HG02642 (cell line): Measurements from ENCODE around the gene EPHB2.

Experiments used
- ATAC-seq: cut with Tn5 transposase; IDR thresholded peaks from one replicate; pipeline ENCODE4 v1.9.1; 2021; ENCODE audit warnings: mild to moderate bottlenecking; ENCODE audit not compliant: unreplicated experiment, poor library complexity

EPHB2 gene

DNA sequence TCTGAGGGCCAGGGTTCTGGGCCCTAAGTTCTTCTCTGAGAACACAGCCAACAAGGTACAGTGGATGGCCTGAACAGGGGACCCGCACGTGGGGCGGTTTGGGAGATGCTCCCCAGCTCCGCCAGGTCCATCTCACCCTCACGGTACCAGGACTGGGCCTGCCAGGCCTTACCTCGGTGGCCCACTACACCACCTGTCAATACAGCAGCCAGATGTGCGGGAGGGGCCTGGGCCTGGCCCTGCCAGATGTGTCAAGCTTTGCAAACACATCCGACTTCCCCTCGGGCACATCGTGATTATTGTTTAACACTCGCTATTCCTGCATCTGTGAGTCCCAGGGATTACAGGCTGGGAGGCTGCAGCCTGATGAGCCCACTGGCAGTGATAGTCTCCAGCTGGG is 139.6 kb downstream of the EPHB2 start:
- no peak for ATAC-seq

DNA sequence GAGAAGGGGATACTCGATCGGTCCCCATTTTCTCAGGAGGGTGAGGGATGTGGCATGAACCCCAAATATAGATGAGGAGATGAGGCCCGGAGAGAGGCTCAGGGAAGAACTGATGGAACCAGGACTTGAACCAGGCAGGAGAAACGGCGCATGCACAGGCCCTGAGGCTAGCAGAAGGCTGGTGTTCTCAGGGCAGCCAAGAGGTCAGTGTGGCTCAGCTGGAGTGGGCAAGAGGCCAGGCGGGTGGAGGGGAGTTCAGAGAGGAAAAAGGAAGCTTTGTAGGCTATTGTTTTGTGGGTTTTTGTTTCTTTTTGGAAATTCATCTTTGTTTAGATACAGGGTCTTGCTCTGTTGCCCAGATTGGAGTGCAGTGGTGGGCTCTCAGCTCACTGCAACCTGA is 140.0 kb downstream of the EPHB2 start:
- no peak for ATAC-seq

DNA sequence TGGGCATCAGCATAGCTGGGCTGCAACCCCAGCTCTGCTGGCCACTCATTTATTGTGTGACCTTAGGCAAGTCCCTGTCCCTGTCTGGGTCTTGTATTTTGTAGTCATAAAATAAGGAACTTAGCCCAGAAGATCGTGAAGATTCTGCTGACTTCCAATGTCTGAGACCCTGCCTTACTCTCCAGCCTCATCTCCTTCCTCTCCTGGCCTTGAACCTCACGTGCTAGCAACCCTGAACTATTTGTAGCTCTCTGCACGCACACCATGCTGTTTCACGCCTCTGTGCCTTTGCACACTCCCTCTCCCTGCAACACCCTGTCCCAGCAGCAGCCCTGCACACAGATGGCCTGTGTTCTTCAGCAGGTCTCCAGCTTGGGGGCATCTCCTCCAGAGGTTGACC is 140.9 kb downstream of the EPHB2 start:
- ATAC-seq, result no peak

DNA sequence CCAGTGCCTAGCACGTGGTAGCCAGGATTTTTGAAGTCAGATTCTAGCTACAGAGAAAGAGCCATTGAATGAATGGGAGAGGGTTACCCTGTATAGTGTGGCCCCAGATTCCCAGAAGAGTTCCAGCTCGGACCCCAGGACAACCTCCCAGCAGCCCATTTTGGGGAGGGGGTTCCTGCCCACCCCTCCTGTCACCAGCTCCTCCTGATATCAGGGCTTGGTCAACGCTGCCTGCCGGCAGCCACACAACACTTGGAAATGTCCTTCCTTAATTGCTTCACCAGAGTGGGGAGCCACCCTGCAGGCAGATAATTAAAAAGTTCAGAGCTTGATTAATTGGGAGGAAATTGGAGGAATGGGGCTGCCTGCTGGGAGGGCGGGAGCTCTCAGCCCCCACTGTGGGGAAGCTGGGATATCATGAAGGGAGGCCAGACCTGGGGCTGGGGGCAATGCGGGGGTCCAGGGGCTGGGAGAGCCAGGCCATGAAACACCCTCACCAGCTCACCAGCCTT is 141.6 kb downstream of the EPHB2 start:
- ATAC-seq, result no peak

DNA sequence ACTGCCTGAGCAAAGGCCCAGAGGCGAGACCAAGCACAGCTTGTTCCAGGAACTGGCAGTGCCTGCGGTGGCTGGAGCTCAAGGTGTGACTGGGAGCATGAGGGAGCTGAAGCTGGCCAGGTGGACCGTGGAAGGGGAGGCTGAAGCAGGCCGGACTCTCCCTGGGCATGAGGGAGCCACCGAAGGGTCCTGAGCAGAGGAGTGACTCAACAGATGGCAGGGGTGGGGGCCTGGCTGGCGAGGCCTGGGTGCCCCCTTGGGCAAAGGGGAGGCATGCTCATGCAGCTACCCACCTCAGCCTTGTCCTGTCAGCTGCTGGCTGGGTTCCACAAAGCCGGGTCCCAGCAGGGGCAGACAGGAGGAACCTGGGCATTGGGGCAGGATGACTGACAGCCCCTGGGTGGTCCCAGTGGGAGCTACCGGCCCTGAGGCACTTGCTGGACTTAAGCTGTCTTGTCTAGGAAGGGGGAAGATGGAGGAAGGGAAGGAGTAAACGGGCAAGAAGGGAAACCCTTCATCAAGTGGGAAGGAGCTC is 143.1 kb downstream of the EPHB2 start:
- ATAC-seq, result no peak

DNA sequence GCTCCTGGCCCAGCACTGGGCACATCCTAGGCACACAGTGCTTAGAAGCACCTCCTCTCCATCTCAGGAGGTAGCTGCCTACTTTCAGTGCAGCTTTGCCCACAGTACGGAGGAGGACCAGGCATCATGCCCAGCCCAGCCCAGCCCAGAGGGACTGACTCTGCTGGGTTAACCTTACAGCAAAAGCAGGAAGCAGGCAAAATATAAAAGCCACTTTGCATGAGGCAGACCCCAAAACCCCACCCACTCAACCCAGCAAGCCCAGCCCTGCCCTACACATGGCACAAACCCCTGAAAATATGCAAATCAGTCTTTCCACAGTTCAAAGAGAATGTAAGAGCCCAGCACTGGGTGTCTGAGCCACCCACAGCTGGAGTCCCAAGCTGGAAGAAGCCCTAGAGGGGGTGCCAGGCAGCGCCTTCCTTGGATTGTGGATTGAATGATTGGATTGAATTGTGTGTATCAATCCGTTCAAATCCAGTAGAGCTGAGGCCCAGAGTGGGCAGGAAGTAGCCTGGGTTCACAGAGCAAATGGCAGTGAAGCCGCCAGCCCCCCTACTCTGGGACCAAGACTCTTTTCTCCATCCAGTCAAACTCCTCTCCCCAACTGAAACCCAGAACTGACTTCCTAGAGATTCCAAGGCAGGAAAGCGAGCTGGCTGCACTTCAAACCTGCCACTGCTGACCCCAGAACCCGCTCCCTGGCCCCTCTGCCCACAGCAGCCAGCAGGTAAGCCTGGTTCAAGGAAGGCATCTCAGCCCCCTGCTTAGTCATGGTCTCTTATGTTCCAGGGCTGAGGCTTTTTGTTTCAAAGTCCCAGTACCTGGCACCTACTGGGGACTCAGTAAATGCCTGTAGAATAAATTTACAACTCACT is 144.3 kb downstream of the EPHB2 start:
- no peak for ATAC-seq

DNA sequence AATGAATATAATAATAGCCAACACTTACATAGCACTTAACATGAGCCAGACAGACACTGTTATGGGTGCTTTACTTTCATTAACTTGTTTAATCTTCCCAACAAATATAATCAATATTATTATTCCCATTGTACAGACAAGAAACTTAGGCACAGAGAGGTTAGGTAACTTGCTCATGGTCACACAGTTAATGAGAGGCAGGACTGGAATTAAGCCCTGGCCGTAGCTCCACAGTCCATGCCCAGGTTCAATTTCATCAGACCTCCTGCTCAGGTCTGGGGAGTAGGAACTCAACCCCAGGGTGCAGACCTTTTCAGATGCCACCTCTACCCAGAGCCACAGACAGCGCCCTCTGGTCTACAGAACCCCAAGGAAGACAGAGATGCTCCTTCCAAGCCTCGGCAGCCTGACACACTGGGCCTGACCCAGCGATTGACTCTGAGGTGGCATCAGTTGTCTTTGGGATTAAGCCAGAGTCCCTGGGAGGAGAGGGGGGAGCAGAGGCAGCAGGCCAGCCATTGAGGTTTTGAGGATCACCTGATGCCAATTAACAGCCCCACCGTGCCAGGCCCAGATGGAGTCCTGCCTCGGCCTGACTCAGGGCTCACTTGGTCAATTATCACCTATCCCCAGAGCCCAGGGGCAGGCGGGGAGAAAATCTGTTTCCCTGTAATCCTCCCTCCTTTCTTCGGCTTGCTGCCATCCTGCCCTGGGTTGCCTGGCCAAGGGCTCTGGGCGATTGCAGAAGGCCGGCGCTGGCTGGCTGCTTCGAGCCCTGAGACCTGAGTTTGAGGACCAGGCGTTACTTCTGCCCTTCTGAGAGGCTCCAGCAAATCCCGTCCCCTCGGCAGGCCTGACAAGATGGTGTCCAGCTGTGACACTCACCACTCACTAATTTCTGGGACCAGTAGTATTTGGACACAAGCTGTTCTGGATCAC is 145.3 kb downstream of the EPHB2 start:
- ATAC-seq, result no peak

DNA sequence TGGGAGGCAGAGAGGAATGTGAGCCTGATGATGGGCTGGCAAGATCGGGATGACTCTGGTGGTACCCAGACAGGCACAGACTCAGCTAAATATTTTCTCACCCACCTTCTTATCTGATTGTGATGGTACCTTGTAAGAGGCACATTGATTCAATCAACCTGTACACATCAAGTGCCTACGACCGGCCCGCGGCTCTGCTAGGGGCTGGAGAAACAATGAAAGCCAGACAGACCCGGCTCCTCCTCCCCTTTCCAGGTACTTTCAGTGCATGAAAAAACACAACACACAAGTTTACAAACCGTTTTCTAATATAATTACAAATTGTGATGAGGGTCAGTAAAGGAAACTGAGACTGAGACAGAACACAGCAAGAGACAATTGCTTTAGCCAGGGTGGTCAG is 147.0 kb downstream of the EPHB2 start:
- ATAC-seq, result no peak

DNA sequence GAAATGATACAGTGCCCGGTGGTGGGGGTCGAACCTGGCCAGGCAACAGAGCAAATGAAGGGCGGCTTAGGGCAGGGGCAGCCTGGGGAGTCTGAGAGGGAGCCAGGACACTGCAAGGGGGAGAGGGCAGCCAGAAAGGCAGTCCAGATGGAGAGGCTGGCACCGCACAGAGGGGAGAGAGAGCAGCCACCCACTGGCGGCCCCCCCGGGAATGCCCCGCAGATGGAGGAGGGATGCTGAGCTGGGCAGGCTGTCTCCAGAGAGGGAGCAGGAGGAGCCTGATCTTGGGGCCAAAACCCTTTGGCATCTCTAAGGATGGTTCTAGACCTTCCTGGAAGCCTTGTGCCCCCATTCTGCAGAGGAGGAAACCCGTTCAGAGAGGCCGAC is 149.8 kb downstream of the EPHB2 start:
- no peak for ATAC-seq

DNA sequence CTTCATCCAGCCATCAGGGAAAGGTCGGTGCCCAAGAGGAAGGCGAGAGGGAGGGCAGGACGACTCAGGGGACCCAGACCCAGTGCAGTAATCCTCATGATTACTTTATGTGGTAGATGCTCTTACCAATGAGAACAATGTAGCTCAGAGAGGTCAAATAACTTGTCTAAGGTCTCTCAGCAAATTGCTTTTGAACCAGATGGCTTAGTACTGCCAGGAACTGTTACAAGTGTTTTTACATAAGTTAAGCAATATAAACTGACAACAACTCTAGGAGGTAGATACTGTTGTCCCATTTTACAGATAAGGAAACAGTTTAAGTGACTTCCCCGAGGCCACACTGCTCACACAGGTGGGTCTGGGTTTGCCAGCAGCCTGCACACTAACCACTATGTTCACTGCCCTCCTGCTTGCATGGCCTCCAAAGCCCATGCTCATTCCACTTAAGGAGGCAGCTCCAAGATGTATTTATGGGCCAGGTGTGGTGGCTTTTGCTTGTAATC is 150.3 kb downstream of the EPHB2 start:
- ATAC-seq, result no peak

DNA sequence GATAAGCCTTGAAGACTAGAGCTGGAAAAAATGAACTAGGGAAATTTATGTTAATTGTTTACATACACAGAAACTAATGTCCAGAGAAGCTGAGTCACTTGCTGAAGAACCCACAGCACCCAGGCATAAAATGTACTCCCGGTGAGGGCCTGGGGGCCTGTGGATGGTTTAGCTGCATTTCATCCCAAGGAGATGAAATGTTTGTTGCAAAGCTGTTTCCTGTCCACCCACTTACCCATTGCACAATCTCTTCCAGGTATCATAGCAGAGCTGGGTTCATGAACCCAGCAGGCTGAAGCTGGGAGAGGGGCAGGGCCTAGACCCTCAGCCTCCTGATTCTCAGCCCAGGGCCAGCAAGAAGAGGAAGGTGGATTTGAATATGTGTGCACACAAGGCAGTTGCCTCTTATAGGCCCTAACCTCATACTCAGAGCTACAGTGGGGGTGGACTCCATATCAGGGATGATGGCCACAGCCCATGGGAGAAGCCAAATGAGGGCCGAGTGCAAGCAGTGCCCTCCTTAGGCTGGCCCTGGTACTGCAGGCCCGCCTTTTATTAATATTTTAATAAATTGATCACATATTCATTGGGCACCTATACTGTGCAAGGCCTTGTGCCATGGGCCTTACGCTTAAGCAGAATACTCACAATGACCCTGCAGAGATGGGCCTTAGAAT is 151.3 kb downstream of the EPHB2 start:
- no peak for ATAC-seq

DNA sequence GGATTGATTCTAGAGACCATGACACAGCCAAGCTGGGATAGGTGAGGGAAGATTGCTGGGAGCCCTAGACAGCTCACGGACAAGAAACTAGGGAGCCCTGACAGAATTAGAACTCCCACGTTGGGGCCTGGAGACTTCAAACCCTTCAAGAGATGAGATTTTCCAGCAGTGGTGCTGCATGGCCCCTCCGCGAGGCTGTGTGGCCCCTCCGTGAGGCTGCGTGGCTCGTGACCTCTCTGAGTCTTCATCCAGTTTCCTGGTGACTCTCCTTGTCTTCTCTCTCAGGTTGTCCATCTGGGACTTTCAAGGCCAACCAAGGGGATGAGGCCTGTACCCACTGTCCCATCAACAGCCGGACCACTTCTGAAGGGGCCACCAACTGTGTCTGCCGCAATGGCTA is 152.1 kb downstream of the EPHB2 start:
- ATAC-seq, result no peak

DNA sequence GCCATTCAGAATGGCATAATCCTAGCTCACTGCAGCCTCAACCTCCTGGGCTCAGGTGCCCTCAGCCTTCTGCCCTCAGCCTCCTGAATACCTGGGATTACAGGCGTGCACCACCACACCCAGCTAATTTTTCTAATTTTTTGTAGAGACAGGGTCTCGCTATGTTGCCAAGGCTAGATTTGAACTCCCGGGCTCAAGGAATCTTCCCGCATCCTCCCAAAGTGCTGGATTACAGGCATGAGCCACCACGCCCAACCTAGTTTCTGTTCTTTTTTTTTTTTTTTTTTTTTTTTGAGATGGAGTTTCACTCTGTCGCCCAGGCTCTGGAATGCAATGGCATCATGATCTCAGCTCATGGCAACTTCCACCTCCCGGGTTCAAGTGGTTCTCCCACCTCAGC is 153.1 kb downstream of the EPHB2 start:
- no peak for ATAC-seq

DNA sequence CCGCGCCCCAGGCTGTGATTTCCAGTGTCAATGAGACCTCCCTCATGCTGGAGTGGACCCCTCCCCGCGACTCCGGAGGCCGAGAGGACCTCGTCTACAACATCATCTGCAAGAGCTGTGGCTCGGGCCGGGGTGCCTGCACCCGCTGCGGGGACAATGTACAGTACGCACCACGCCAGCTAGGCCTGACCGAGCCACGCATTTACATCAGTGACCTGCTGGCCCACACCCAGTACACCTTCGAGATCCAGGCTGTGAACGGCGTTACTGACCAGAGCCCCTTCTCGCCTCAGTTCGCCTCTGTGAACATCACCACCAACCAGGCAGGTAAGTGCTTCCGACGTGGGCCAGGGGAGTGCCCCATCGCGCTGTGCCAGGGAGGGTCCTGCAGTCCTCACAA is 154.2 kb downstream of the EPHB2 start:
- no peak for ATAC-seq

DNA sequence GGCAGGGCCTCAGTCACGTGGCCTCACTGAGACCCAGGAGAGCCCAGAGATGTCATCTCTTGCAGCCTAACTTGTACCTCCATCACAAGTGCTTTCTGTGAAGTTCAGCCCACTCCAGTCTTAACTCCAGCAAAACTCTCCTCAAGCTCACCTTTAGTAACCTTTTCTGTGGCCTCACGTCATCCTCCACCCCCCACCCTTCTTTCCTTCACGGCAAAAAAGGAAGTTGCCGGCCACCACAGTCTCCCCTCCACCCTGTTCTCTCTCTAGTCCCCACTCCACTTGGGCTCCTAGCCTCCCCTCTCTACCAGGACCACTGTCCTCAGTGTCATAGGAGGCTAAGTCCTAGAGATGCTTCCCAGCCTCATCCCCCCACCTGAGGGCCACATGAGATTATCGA is 155.1 kb downstream of the EPHB2 start:
- ATAC-seq, result no peak

DNA sequence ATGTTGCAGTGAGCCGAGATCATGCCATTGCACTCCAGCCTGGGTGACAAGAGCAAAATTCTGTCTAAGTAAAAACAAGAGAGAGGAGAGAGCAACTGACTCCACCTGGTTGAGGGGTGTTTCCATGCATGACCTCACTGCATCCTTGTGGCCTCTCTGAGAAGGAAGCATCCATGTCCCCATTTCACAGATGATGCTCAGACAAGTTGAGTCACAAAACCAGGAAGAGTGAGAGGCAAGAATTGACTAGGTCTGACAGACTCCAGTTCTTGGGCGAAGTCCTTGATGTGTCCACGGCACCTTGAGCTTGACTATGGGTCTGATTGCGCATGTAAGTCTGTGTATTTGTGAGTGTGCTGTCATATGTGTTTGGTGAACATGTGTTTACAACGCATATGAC is 156.2 kb downstream of the EPHB2 start:
- no peak for ATAC-seq

DNA sequence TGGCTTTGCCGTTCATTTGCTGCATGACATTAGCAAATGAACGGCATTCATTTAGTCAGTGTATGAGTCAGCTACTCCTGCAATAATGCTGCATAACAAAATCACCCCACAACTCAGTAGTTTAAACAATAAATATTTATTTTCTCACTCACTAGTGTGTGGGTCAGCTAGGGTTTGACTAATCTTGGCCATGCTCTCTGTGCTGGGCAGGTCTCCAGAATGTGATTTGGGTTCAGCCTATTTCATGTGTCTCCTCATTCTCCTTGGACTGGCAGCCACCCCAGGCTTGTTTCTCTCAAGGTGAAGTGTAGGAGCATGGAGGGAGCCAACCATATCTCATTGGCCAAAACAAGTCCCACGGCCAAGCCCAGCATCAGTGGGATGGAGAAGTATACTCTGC is 157.7 kb downstream of the EPHB2 start:
- no peak for ATAC-seq

DNA sequence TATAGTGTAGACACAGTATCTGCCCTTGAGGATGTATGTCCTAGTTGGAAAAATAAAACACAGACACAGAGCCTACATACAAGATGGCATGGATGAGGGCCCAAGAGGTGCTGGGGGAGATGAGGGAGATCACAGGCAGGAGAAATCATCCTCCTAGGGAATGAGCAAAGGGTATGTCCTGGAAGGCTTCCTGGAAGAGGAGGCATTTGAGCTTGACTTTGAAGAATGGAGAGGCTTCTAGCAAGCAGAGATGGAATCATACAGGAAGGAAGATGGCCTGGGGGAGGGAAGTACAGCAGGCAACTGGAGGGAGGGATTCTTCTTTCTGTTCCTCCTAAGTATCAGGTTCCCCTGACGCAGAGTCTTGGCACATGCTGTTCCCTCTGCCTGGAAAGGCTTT is 158.7 kb downstream of the EPHB2 start:
- no peak for ATAC-seq

DNA sequence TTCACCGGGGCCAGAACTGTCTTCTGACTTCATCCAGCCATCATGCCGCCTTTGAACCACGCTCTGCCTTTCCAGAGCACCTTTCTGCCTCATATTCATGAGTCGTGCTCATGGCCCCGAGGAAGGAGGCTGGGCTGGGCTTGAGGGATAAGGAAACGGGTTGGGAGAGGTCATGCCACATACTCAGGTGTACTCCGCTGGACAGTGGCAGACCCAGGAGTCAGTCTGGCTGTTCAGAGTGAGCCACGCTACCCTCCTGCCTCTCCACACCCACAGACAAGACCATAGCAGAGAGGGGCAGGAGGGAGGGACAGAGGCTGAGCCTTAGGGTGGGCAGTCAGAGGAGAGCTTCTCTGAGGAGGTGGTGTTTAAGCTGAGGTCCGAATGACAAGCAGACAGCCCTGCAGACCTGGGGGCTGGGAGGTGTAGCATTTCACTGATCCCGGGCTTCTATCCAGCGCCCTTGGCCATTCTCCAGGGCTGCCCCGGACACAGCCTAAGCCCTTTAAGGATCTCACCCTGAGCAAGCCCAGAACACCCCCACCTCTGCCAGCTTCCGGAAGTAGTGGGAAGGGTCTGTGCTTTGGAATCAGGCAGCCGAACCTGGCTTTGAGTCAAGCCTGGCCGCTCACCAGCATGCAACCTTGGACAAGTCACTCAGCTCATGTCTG is 159.7 kb downstream of the EPHB2 start:
- no peak for ATAC-seq
